GM12892 (cell line): ENCODE results near the gene SLC25A6. TPM values are rescaled to one million over a fixed set of nuclear protein-coding genes. Genes with fewer than 3 reads are reported as not detected.
"Not testable (repeated sequence)": the region's sequence is repeated elsewhere in the genome, so short reads cannot be mapped to it uniquely, and the experiment has no call there.

Source experiments
- DNase-seq: peaks from one replicate; pipeline ENCODE4 v3.0.0; 2011; ENCODE audit not compliant: insufficient read length
- FAIRE-seq: peaks from 2 replicates; lab custom pipeline; 2011; peaks lifted over from hg19 to GRCh38; lab: Jason Lieb, UNC
- POLR2A ChIP-seq: IDR thresholded peaks from 2 replicates; pipeline ENCODE4 v1.6.1; 2011; ENCODE audit warnings: low read depth, low read length, control low read depth
- POLR2AphosphoS5 ChIP-seq: IDR thresholded peaks from 2 replicates; pipeline ENCODE4 v1.6.1; 2011; ENCODE audit warnings: low read depth, low read length, control low read depth
- TAF1 ChIP-seq: IDR thresholded peaks from 2 replicates; pipeline ENCODE4 v1.6.1; 2011; ENCODE audit warnings: low read depth, mild to moderate bottlenecking, control low read depth, low read length, borderline replicate concordance
- polyA plus RNA-seq: library from polyadenylated mRNA; unstranded; fragments of >200 nt; gene quantifications from one replicate; pipeline ENCODE4 v1.2.1, GENCODE V29; 2012; ENCODE audit warnings: missing spikeins, inconsistent platforms; ENCODE audit not compliant: missing spikeins

Gene SLC25A6
- polyA plus RNA-seq: 337 TPM

DNA sequence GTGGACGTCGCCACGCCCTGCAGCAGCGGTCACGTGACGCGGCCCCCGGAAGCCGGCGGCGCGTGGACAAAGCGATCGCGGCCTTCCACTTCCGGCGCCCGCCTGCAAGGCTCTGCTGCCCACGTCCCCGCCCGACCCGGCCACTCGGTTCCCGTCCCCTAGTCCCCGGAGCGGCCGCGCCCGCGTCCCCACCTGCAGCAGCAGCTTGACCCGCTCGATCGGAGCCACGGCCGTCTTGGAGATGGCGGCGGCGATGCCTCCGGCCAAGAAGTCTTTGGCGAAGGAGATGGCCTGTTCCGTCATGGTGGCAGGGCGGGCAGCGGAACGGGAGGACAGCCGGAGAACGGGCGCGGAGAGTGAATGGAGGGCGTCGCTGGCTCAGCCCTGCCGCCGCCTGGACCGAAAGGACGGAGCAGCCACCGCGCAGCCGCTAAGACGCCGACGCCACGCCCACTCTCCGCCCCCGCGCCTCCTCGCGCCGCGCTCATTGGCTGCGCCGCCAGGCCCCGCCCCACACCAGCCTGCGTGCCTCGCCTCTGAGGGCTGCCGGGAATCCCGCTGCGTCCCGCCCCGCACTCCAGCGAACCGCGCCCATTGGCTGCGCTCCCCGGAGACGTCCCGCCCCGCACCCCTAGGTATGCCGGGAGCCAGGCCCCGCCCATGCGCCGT is at the start of gene SLC25A6:
Gene SLC25A6, minus strand, starts transcription at position 407 of the 669 bp plus-strand sequence. Its CDS starts 104 bp downstream, at position 303.
- DNase-seq (peak; percentile 99), FAIRE-seq (peak; percentile 100)
- TF ChIP-seq TAF1 (peak; percentile 82), POLR2A (peak; percentile 96), POLR2AphosphoS5 (peak; percentile 95; the same call in 1 of the 2 replicates)

DNA sequence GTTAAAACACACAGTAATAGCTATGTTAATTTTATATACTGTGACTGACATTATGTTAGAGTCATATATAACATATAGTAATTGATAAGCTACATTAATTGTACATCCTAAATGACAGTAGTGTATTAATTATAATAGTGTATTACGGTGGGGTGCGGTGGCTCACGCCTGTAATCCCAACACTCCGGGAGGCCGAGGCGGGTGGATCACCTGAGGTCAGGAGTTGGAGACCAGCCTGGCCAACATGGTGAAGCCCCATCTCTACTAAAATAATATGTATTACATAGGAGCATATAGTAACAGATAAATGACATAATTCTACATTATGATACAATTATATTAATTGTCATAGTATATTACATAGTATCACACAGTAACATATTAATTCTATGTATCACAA is 48.6 kb upstream of the SLC25A6 start:
- TF ChIP-seq POLR2AphosphoS5 (no peak), TAF1 (no peak)
- no peak for DNase-seq
- FAIRE-seq: no peak

DNA sequence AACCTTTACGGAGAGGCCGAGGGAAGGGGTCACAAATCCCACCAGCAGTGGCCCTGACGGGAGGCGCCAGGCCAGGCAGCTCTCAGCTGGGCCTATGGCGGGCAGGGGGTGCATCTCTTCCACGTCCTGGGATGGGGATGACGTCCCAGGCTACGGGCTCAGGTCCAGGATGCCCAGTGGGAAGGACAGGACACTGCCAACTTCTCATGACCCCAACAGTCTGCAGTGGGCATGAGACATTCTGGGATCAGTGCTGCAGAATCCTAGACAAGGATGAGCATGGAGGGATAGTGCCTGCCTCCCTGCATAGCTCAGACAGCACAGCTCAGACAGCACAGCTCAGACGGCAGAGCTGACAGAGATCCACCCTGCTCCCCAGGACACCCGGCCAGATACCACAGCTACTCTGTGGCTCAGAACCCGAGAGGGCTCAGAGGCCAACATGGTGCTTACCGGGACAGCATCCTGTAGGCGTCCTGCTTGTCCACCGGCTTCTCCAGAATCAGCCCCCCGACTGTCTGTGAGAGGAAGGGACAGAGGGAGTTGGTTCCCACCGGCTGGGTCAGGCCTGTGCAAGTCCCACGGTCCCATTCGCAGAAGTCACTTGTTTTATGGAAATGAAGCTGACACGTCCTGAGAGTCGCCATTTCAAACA is 43.5 kb upstream of the SLC25A6 start:
- FAIRE-seq (no peak), DNase-seq (no peak)

DNA sequence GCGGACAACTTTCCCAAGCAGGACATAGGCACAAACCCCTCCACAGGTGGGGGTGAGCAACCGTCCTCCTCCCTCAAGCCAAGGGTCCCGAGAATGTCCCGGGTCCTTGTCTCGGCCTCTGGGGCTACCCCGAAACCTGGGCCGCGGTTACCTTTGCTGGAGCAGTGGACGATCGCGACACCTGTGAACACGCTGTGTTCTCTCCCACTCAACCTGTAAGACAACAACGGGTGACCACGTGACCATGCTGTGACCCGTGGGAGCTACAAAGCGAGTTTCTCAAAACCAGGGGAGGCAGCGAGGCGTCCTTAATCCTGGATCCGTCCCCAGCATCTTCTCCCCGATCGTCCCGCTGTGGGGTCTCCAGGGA is 42.9 kb upstream of the SLC25A6 start:
- FAIRE-seq: no peak
- TF ChIP-seq POLR2A: no peak
- no peak for TF ChIP-seq POLR2AphosphoS5
- no peak for TF ChIP-seq TAF1

More for the DNA sequence above, 43.5 kb upstream of the SLC25A6 start:
- TF ChIP-seq TAF1 (no peak), POLR2A (no peak), POLR2AphosphoS5 (no peak; the same call in 1 of the 2 replicates)

DNA sequence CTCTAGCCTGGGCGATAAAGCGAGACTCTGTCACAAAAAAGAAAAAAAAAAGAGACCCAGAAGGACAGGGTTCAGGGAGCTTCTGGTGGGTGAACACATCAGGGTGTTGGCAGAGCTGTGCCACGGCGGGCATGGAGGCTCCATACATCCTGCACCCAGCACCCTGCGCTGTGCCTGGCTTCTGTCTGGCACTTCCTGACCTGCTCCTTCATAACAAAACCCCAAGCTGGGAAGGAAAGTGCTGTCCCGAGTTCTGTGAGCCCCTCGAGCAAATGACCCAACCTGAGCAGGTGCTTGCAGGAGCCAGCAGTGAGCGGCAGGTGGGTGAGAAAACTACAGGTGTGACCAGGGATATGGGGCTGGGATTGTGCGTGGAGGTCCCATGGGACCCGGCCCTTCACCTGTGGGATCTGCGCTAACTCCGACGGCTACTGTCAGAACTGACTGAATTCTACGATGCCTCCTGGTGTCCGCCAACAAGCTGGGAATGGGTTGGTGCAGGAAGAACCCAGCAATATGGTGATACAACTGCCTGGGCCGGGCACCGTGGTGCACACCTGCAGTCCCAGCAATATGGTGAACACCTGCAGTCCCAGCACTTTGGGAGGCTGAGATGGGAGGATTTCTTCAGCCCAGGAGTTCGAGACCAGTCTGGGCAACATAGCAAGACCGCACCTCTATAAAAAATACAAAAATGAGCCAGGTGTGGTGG is 41.9 kb upstream of the SLC25A6 start:
- DNase-seq (no peak), FAIRE-seq (no peak)
- no peak for TF ChIP-seq POLR2A
- TF ChIP-seq TAF1: no peak

More for the DNA sequence above, 42.9 kb upstream of the SLC25A6 start:
- DNase-seq: no peak

DNA sequence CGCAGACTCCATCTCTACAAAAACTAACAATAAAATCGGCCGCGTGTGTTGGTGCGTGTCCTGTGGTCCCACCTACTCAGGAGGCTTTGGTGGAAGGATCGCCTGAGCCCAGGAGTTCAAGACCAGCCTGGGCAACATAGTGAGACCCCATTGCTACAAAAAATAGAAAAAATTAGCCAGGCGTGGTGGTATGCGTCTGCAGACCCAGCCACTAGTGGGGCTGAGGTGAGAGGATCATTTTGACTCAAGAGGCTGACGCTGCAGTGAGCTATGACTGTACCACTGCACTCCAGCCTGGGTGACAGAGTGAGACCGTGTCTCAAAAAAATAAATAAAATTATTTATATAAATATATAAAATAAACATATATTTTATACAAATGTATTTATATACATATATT is 38.5 kb upstream of the SLC25A6 start:
- TF ChIP-seq POLR2A (no peak), TAF1 (no peak), POLR2AphosphoS5 (no peak)
- no peak for FAIRE-seq

DNA sequence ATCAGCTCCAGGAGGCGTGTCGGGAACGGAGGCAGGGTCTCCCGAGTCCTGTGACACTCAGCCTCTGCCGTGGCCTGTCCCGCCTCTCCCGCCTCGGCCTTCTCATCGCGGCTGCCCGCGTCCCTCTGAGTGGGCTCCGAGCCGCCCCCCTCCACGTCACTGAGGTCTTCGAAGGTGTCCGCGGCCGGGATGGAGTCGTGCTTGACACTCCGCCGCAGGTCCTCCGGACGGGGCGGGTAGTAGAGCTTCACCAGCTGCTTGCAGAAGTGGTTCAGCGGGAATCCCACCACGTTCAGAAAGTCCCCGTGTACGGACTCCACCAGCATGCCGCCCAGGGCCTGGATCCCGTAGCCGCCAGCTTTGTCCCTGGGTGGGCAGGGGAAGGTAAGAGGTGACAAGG is 35.8 kb upstream of the SLC25A6 start:
- no peak for FAIRE-seq

More for the DNA sequence above, 38.5 kb upstream of the SLC25A6 start:
- DNase-seq: no peak

DNA sequence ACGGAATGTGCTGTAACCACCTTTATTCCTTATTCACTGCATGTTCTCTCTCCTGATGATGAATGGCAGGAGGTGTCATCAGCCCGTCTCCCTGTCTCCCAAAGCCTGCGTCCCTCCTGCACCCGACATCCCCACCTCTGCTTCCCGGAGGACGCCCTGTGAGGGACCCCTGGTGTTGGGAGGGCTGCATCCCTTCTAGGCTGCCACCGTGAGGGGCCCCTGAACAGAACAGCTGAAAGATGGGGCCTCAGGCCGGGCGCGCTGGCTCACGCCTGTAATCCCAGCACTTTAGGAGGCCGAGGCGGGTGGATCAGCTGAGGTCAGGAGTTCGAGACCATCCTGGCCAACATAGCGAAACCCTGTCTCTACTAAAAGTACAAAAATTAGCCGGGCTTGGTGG is 34.4 kb upstream of the SLC25A6 start:
- not testable (repeated sequence) for DNase-seq, FAIRE-seq

More for the DNA sequence above, 35.8 kb upstream of the SLC25A6 start:
- no peak for DNase-seq
- TF ChIP-seq TAF1 (no peak), POLR2A (no peak), POLR2AphosphoS5 (no peak)

DNA sequence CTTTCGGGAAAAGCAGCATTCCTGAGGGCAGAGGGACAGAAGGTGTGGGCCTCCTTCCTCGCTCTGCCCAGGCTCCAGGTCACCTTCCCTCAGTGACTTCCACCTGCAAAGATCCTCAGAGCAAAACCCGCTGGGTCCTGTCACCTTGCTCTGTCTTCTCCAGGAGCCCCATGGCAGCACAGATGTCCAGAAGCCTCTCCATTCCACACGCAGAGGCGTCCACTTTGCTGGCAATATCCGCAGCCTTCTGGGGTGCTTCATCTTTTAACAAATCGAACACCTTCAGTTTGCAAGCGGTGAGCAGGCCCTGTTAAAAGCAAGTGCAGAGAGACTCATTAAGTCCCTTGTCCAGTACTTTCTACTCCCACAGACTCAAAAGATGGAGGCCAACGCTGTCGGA is 33.5 kb upstream of the SLC25A6 start:
- TF ChIP-seq TAF1 (no peak), POLR2A (no peak), POLR2AphosphoS5 (no peak)
- FAIRE-seq (no peak), DNase-seq (no peak)

DNA sequence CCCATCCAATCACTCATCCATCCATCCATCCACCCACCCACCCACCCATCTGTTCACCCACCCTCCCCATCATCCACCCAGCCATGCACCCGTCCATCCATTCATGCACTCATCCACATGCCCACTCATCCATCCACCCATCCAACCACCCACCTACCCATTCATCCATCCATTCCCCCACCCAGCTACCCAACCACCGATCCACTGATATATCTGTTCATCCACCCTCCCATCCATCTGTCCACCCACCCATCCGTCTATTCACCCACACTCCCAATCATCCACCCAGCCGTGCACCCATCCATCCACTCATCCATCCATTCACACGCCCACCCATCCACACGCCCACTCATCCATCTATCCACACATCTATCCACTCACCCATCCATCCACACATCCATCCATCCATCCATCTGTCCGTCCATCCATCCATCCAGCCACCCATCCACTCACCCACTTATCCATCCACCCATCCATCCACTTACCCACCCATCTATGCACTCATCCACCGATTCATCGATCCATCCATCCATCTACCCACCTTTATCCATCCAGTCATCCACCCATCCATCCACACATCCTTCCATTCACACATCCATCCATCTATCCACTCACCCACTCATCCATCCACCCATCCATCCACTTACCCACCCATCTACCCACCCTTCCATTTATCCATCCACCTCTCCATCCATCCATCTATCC is 32.4 kb upstream of the SLC25A6 start:
- no peak for FAIRE-seq
- TF ChIP-seq POLR2A (no peak; the same call in 1 of the 2 replicates), TAF1 (no peak), POLR2AphosphoS5 (no peak)
- no peak for DNase-seq

DNA sequence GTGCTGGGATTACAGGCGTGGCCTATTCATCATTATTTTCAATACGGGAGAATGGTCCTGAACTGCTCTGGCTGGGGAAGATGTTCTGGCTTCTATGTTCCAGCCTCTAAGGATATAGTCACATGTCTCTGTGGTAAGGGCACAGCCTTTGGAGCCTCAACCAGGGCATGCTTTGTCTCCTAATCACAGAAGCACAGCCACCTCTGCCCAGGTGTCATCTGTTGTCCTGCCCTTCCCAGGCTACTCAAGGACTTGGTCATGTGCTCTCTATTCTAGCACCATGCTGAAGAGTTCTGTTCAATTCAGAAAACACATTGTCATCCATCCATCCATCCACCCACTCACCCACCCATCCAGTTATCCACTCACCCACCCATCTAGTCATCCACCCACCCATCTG is 31.3 kb upstream of the SLC25A6 start:
- DNase-seq: no peak
- TF ChIP-seq TAF1 (no peak), POLR2AphosphoS5 (no peak), POLR2A (no peak)
- FAIRE-seq: no peak

DNA sequence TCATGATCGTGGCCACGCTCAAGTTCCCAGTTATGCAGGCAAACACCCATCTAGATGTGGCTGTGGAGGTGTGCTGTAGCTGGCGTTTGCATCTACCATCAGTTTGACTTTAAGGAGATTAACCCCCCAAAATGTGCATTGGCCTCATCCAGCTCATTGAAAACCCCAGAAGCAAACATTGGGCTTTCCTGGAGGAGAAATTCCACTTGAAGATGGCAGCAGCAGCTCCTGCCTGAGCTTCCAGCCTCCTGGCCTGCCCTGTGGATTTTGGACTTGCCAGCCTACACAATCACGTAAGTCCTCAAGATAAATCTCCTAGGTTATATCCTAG is 30.2 kb upstream of the SLC25A6 start:
- no peak for FAIRE-seq
- TF ChIP-seq TAF1 (no peak), POLR2A (no peak), POLR2AphosphoS5 (peak; percentile 28; the same call in 1 of the 2 replicates)
- DNase-seq: no peak
